ENCODE data around the gene ZBED3.

- TF ChIP-seq JUND (IDR thresholded peaks at IDR 0.05; ENCODE audit: low read length) = no peak
- TF ChIP-seq KDM1A (IDR thresholded peaks at IDR 0.05; ENCODE audit: borderline replicate concordance, low read length) = no peak
- TF ChIP-seq CHD2 (IDR thresholded peaks at IDR 0.05; ENCODE audit: low read length) = no peak
- no peak for TF ChIP-seq CTCF (IDR thresholded peaks at IDR 0.05; ENCODE audit: control extremely low read depth in 1 of 3, insufficient read depth in 1 of 3, low read depth in 1 of 3, low read length in 3 of 3)
- no peak for TF ChIP-seq MAX (IDR thresholded peaks at IDR 0.05)
- no peak for TF ChIP-seq RAD21 (IDR thresholded peaks at IDR 0.05 in 1 of 2, conservative IDR thresholded peaks at IDR 0.05 in 1 of 2; ENCODE audit: low read depth in 2 of 2, low read length in 2 of 2)
- no peak for TF ChIP-seq MAFK (IDR thresholded peaks at IDR 0.05; ENCODE audit: low read depth, low read length)
- no peak for TF ChIP-seq POLR2AphosphoS5 (IDR thresholded peaks at IDR 0.05; ENCODE audit: low read depth, low read length)
- no peak for TF ChIP-seq EP300 (IDR thresholded peaks at IDR 0.05; ENCODE audit: borderline replicate concordance in 1 of 2, low read depth in 2 of 2, low read length in 2 of 2)
- no peak for TF ChIP-seq TAF1 (IDR thresholded peaks at IDR 0.05; ENCODE audit: low read depth, low read length)
- no peak for TF ChIP-seq HDAC2 (IDR thresholded peaks at IDR 0.05; ENCODE audit: borderline replicate concordance in 1 of 2, low read depth in 2 of 2, low read length in 2 of 2)
Measured at GRCh38 chr5:77128411-77129061, 41.5 kb upstream of the ZBED3 start.
